SK-N-SH (cell line): Measurements from ENCODE around the gene CEP295NL. TPM values are rescaled to one million over a fixed set of nuclear protein-coding genes. Genes with fewer than 3 reads are reported as not detected.
A peak's percentile ranks its signal among the peaks of the same experiment; 100 is the strongest.

Source experiments
- CTCF ChIA-PET: fragments of 300-600, 350-600 bp; formaldehyde crosslinking; extraction: SDS; loops from one replicate; lab custom pipeline; 2021; lab: Yijun Ruan, JAX
- POLR2A ChIA-PET: fragments of 350-600 bp; sonication (Branson Sonifier 250); formaldehyde crosslinking; extraction: SDS; loops from one replicate; lab custom pipeline; 2020; ENCODE audit warnings: antibody characterized with exemption, inconsistent platforms; lab: Yijun Ruan, JAX
- DNase-seq: peaks from one replicate; pipeline ENCODE4 v3.0.0; 2012
- H2AFZ ChIP-seq: fragments of 200-600 bp; sonication (generic); 2 replicates; pipeline ENCODE4 v1.8.1; 2016; ENCODE audit warnings: antibody characterized with exemption, mild to moderate bottlenecking, low read depth
- H3F3A ChIP-seq: fragments of 200-600 bp; sonication (generic); replicated peaks from 2 replicates; pipeline ENCODE3; 2016; ENCODE audit warnings: antibody characterized with exemption, mild to moderate bottlenecking; ENCODE audit not compliant: insufficient read depth
- H3K27ac ChIP-seq, 2 experiments: fragments of 200-500 bp in 1 of 2; fragments of 200-600 bp in 1 of 2; sonication (Bioruptor generic) in 1 of 2; sonication (generic), shearing (Covaris generic) in 1 of 2; 2 replicates each; pipeline versions ENCODE4 v1.5.1 to v1.6.1; 2014 to 2016; ENCODE audit warnings: low read depth in 2 of 2, inconsistent platforms in 1 of 2, low read length in 1 of 2, mild to moderate bottlenecking in 1 of 2, mixed read lengths in 1 of 2
- H3K27me3 ChIP-seq: fragments of 200-600 bp; sonication (generic), shearing (Covaris generic); 2 replicates; pipeline ENCODE4 v1.6.1; 2016; ENCODE audit warnings: mixed run types; ENCODE audit not compliant: insufficient read depth
- H3K36me3 ChIP-seq, 2 experiments: fragments of 200-500 bp in 1 of 2; fragments of 200-600 bp in 1 of 2; sonication (Bioruptor generic) in 1 of 2; sonication (generic) in 1 of 2; replicated peaks in 1 of 2; 2 replicates each; pipeline versions ENCODE3 to v1.5.1; 2014 to 2016; ENCODE audit warnings: low read length in 1 of 2, mild to moderate bottlenecking in 1 of 2; ENCODE audit not compliant: insufficient read depth in 2 of 2, control insufficient read depth in 1 of 2
- H3K4me1 ChIP-seq, 2 experiments: fragments of 200-500 bp in 1 of 2; fragments of 200-600 bp in 1 of 2; sonication (Bioruptor generic) in 1 of 2; sonication (generic), shearing (Covaris generic) in 1 of 2; 2 replicates each; pipeline versions ENCODE4 v1.5.1 to v1.6.1; 2014 to 2016; ENCODE audit warnings: low read depth in 1 of 2, low read length in 1 of 2, mixed run types in 1 of 2; ENCODE audit not compliant: insufficient read depth in 2 of 2, control insufficient read depth in 1 of 2
- H3K4me2 ChIP-seq: fragments of 200-600 bp; sonication (generic), shearing (Covaris generic); 2 replicates; pipeline ENCODE4 v1.6.1; 2017; ENCODE audit warnings: mixed run types
- H3K4me3 ChIP-seq, 2 experiments: fragments of 200-500 bp in 1 of 2; fragments of 200-600 bp in 1 of 2; sonication (Bioruptor generic) in 1 of 2; sonication (generic), shearing (Covaris generic) in 1 of 2; 2 replicates each; pipeline versions ENCODE4 v1.5.1 to v1.8.1; 2014 to 2016; ENCODE audit warnings: low read depth in 2 of 2, inconsistent platforms in 1 of 2, low read length in 1 of 2, mild to moderate bottlenecking in 1 of 2, mixed read lengths in 1 of 2, moderate library complexity in 1 of 2
- H3K79me2 ChIP-seq: fragments of 200-600 bp; sonication (generic); 2 replicates; pipeline ENCODE4 v1.8.1; 2017; ENCODE audit warnings: mild to moderate bottlenecking; ENCODE audit not compliant: insufficient read depth
- H3K9ac ChIP-seq: fragments of 200-600 bp; sonication (generic); 2 replicates; pipeline ENCODE4 v1.6.1; 2017; ENCODE audit warnings: mixed run types
- H3K9me2 ChIP-seq: fragments of 200-600 bp; sonication (generic); 2 replicates; pipeline ENCODE4 v1.6.1; 2017; ENCODE audit warnings: mixed run types
- H3K9me3 ChIP-seq: fragments of 200-600 bp; sonication (generic); 2 replicates; pipeline ENCODE4 v1.6.1; 2017; ENCODE audit warnings: mixed run types, mild to moderate bottlenecking, moderate library complexity
- H4K20me1 ChIP-seq: fragments of 200-600 bp; sonication (generic); 2 replicates; pipeline ENCODE4 v1.6.1; 2017; ENCODE audit warnings: mild to moderate bottlenecking, mixed run types; ENCODE audit not compliant: insufficient read depth
- CTCF ChIP-seq: fragments of 200-600 bp; sonication (generic); IDR thresholded peaks from 2 replicates; pipeline ENCODE4 v1.6.1; 2017; ENCODE audit warnings: antibody characterized with exemption, mild to moderate bottlenecking, moderate library complexity
- ELF1 ChIP-seq: IDR thresholded peaks from 2 replicates; pipeline ENCODE4 v1.4.0; 2012
- EP300 ChIP-seq, 2 experiments: IDR thresholded peaks; 2 replicates each; pipeline versions ENCODE4 v1.4.0 to v1.6.1; 2012; ENCODE audit warnings: borderline replicate concordance in 1 of 2, low read depth in 1 of 2, low read length in 1 of 2
- FOSL2 ChIP-seq: IDR thresholded peaks from 2 replicates; pipeline ENCODE4 v1.4.0; 2012; ENCODE audit warnings: low read depth, mild to moderate bottlenecking, moderate library complexity, borderline replicate concordance
- GABPA ChIP-seq: IDR thresholded peaks from 2 replicates; pipeline ENCODE4 v1.4.0; 2012; ENCODE audit warnings: low read depth, mild to moderate bottlenecking
- JUND ChIP-seq: IDR thresholded peaks from 2 replicates; pipeline ENCODE4 v1.4.0; 2012
- NFIC ChIP-seq: IDR thresholded peaks from 2 replicates; pipeline ENCODE4 v1.4.0; 2012; ENCODE audit warnings: borderline replicate concordance
- NRF1 ChIP-seq: IDR thresholded peaks from 2 replicates; pipeline ENCODE4 v1.6.1; 2012; ENCODE audit warnings: low read depth, mild to moderate bottlenecking, low read length
- RAD21 ChIP-seq: IDR thresholded peaks from 2 replicates; pipeline ENCODE4 v1.6.1; 2012; ENCODE audit warnings: mild to moderate bottlenecking, low read length
- SMC3 ChIP-seq: IDR thresholded peaks from 2 replicates; pipeline ENCODE4 v1.6.1; 2012; ENCODE audit warnings: low read depth, low read length, improper control_type of control experiment
- TAF1 ChIP-seq: IDR thresholded peaks from 2 replicates; pipeline ENCODE4 v1.6.1; 2012; ENCODE audit warnings: low read depth, mild to moderate bottlenecking, low read length, moderate library complexity, borderline replicate concordance
- TCF12 ChIP-seq: IDR thresholded peaks from 2 replicates; pipeline ENCODE4 v1.4.0; 2012
- YY1 ChIP-seq: IDR thresholded peaks from 2 replicates; pipeline ENCODE4 v1.4.0; 2012; ENCODE audit warnings: low read depth, mild to moderate bottlenecking
- WGBS: methylation state at CpG from one replicate; pipeline ENCODE4 v1.1.6; 2017; ENCODE audit warnings: low lambda C conversion rate; 5-methylcytosine and 5-hydroxymethylcytosine counted together
- polyA plus RNA-seq, 3 experiments: library from polyadenylated mRNA; depleted of rRNA; stranded (reverse); fragments of >200 nt; gene quantifications; 2 replicates each; pipeline ENCODE4 v1.2.3, GENCODE V29; 2012
- TF ChIP-seq, protein P1 (sequence below): IDR thresholded peaks from 2 replicates; pipeline ENCODE4; 2012
- TF ChIP-seq, protein P2 (sequence below): IDR thresholded peaks from 2 replicates; pipeline ENCODE4 v1.4.0; 2012; ENCODE audit warnings: low read depth
- TF ChIP-seq, protein P3 (sequence below): IDR thresholded peaks from 2 replicates; pipeline ENCODE4 v1.6.1; 2012; ENCODE audit warnings: mild to moderate bottlenecking, low read depth, low read length, moderate library complexity

Gene CEP295NL
- polyA plus RNA-seq, 1 of the 3 experiments (the other 2 are of a cell fraction), result 0.35 TPM

DNA sequence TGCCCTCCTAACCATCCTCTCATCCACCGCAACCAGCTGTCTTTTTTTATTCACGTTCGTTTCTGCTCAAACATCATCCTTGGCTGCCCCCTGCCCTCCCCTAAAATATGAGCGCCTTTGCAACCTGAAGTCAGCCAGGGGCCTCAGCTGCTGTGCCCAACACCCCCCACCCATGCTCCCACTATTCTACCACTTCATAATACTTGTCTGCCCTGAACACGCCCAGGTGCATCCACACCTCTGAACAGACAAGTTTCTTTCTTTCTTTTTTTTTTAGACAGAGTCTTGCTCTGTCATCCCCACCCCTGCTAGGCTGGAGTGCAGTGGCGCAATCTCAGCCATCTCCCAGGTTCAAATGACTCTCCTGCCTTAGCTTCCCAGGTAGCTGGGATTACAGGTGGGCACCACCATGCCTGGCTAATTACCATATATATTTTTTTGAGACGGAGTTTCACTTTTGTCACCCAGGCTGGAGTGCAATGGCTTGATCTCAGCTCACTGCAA lies 26.9 kb downstream of the CEP295NL start:
- Histone ChIP-seq H3K36me3 (peaks cover 5 to 24% of the 10 kb centered on the region in 2 experiments), H3K4me1 (peaks cover 28 to 58% of the 10 kb centered on the region in 2 experiments; a peak in 3 of 4 replicates), H3K79me2 (peaks cover 85% of the 10 kb centered on the region), H3K4me2 (peak overlapping the region; percentile 12; the same call in 1 of the 2 replicates), H3F3A (peaks cover 20% of the 10 kb centered on the region), H3K27me3 (no peaks in the 10 kb centered on the region), H4K20me1 (peaks cover 4% of the 10 kb centered on the region; the same call in 1 of the 2 replicates), H3K9ac (peak overlapping the region; percentile 23; the same call in 1 of the 2 replicates), H3K4me3 (no peak overlapping the region), H3K9me2 (no peaks in the 10 kb centered on the region), H3K9me3 (no peaks in the 10 kb centered on the region), H3K27ac (peak overlapping the region; percentile 66 to 72; a peak in 3 of 4 replicates), H2AFZ (no peak overlapping the region)
- CTCF ChIA-PET, result interaction anchor here (0.8 to 6.3 kb wide), 7 partner anchors 10 to 168 kb away, joined by 3 to 53 read pairs (median 6); no protein-coding TSS in a partner anchor
- POLR2A ChIA-PET, result interaction anchor here (1.7 kb wide), 1 partner anchor 17 kb away, joined by 6 read pairs; no protein-coding TSS in a partner anchor
- no peak for DNase-seq
- TF ChIP-seq GABPA (no peak), ELF1 (no peak), NRF1 (no peak), TAF1 (no peak), RAD21 (no peak), CTCF (no peak), NFIC (no peak)
- TF ChIP-seq, protein P1, sequence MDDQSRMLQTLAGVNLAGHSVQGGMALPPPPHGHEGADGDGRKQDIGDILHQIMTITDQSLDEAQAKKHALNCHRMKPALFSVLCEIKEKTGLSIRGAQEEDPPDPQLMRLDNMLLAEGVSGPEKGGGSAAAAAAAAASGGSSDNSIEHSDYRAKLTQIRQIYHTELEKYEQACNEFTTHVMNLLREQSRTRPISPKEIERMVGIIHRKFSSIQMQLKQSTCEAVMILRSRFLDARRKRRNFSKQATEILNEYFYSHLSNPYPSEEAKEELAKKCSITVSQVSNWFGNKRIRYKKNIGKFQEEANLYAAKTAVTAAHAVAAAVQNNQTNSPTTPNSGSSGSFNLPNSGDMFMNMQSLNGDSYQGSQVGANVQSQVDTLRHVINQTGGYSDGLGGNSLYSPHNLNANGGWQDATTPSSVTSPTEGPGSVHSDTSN, result no peak
- TF ChIP-seq, protein P2, sequence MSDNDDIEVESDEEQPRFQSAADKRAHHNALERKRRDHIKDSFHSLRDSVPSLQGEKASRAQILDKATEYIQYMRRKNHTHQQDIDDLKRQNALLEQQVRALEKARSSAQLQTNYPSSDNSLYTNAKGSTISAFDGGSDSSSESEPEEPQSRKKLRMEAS, result no peak
- 88% methylated on average over 7 of the region's 7 CpGs for WGBS

GRCh38 chr17:78875363-78876093 lies 27.5 kb downstream of the CEP295NL start:
- DNase-seq, result peak; percentile 49
- no peak overlapping the region for H3K4me3 ChIP-seq
- H3K27me3 ChIP-seq, result no peaks in the 10 kb centered on the region
- peak overlapping the region; percentile 12; the same call in 1 of the 2 replicates for H3K4me2 ChIP-seq
- 75% methylated on average over 9 of the region's 9 CpGs for WGBS
- ChIA-PET CTCF (interaction anchor here (1.3 to 6.3 kb wide), 4 partner anchors 9 to 167 kb away, joined by 3 to 53 read pairs (median 28); no protein-coding TSS in a partner anchor), POLR2A (interaction anchor here (0.9 to 1.7 kb wide), 3 partner anchors 17 to 46 kb away, joined by 3 to 6 read pairs (median 4); no protein-coding TSS in a partner anchor)
- H3K36me3 ChIP-seq, result peaks cover 9 to 30% of the 10 kb centered on the region in 2 experiments
- H3K9ac ChIP-seq, result peak overlapping the region; percentile 23; the same call in 1 of the 2 replicates
- H3K27ac ChIP-seq, result peak overlapping the region; percentile 66 to 72
- no peaks in the 10 kb centered on the region for H3K9me2 ChIP-seq
- H3K9me3 ChIP-seq, result no peaks in the 10 kb centered on the region
- peaks cover 82% of the 10 kb centered on the region for H3K79me2 ChIP-seq
- H3K4me1 ChIP-seq, result peaks cover 28 to 53% of the 10 kb centered on the region in 2 experiments; a peak in 3 of 4 replicates
- H2AFZ ChIP-seq, result no peak overlapping the region
- H3F3A ChIP-seq, result peaks cover 21% of the 10 kb centered on the region
- H4K20me1 ChIP-seq, result peaks cover 4% of the 10 kb centered on the region; the same call in 1 of the 2 replicates
- TF ChIP-seq, protein P3, sequence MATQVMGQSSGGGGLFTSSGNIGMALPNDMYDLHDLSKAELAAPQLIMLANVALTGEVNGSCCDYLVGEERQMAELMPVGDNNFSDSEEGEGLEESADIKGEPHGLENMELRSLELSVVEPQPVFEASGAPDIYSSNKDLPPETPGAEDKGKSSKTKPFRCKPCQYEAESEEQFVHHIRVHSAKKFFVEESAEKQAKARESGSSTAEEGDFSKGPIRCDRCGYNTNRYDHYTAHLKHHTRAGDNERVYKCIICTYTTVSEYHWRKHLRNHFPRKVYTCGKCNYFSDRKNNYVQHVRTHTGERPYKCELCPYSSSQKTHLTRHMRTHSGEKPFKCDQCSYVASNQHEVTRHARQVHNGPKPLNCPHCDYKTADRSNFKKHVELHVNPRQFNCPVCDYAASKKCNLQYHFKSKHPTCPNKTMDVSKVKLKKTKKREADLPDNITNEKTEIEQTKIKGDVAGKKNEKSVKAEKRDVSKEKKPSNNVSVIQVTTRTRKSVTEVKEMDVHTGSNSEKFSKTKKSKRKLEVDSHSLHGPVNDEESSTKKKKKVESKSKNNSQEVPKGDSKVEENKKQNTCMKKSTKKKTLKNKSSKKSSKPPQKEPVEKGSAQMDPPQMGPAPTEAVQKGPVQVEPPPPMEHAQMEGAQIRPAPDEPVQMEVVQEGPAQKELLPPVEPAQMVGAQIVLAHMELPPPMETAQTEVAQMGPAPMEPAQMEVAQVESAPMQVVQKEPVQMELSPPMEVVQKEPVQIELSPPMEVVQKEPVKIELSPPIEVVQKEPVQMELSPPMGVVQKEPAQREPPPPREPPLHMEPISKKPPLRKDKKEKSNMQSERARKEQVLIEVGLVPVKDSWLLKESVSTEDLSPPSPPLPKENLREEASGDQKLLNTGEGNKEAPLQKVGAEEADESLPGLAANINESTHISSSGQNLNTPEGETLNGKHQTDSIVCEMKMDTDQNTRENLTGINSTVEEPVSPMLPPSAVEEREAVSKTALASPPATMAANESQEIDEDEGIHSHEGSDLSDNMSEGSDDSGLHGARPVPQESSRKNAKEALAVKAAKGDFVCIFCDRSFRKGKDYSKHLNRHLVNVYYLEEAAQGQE, result 0 out of 2 replicates have a peak, but pooled peaks have one; percentile 28
- TF ChIP-seq, protein P2, result peak; percentile 45; the same call in 1 of the 2 replicates
- TF ChIP-seq SMC3 (no peak), YY1 (no peak), EP300 (IDR thresholded peaks at IDR 0.05; ENCODE audit: borderline replicate concordance in 1 of 2, low read depth in 1 of 2, low read length in 1 of 2) (peak in 1 of 2 experiments; percentile 67; a peak in 3 of 4 replicates), TCF12 (peak; percentile 50; the same call in 1 of the 2 replicates), FOSL2 (peak; percentile 57; the same call in 1 of the 2 replicates), JUND (peak; percentile 43)
